ENCODE measurements around the gene CHRNB4.

CHRNB4 gene

DNA sequence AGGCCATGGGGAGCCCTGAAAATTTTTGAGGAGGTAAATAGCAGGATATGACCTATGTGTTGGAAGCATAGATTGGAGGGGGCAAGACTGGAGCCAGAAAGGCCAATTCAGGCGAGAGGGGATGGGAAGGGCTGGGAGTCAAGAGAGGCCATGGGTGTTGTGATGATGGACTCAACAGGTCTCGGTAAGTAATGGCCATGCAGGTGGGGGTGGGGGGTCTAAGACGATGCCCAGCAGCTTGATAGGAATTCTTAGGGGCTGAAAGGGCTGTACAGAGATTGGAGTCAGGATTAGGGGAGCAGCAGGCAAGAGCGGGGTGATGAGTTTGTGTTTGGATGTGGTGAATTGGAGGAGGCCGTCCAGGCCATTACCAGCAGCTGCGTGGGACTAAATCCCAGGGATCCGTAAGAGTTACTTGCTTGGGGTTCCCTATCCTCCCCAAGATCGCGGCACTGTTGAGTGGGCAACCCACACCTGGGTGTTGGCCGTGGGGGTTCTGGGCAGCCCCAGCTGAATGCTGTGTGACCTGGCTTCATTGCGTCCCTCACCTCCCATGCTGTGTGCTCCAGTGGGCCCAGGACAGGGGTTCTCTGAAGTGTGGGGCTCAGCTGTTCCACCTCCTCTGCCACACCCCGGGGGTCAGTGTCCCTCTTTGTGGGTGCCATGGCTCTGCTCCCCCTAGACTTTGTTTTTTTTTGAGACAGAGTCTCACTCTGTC lies 41.8 kb upstream of the CHRNB4 start:
- H3K4me3 ChIP-seq (ENCODE audit: low read depth, low read length): no peak overlapping the region
- DNase-seq (ENCODE audit: low read depth): no peak
- TF ChIP-seq, protein P1, sequence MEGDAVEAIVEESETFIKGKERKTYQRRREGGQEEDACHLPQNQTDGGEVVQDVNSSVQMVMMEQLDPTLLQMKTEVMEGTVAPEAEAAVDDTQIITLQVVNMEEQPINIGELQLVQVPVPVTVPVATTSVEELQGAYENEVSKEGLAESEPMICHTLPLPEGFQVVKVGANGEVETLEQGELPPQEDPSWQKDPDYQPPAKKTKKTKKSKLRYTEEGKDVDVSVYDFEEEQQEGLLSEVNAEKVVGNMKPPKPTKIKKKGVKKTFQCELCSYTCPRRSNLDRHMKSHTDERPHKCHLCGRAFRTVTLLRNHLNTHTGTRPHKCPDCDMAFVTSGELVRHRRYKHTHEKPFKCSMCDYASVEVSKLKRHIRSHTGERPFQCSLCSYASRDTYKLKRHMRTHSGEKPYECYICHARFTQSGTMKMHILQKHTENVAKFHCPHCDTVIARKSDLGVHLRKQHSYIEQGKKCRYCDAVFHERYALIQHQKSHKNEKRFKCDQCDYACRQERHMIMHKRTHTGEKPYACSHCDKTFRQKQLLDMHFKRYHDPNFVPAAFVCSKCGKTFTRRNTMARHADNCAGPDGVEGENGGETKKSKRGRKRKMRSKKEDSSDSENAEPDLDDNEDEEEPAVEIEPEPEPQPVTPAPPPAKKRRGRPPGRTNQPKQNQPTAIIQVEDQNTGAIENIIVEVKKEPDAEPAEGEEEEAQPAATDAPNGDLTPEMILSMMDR (IDR thresholded peaks at IDR 0.05; ENCODE audit: control insufficient read depth, extremely low read depth, insufficient read depth): no peak

DNA sequence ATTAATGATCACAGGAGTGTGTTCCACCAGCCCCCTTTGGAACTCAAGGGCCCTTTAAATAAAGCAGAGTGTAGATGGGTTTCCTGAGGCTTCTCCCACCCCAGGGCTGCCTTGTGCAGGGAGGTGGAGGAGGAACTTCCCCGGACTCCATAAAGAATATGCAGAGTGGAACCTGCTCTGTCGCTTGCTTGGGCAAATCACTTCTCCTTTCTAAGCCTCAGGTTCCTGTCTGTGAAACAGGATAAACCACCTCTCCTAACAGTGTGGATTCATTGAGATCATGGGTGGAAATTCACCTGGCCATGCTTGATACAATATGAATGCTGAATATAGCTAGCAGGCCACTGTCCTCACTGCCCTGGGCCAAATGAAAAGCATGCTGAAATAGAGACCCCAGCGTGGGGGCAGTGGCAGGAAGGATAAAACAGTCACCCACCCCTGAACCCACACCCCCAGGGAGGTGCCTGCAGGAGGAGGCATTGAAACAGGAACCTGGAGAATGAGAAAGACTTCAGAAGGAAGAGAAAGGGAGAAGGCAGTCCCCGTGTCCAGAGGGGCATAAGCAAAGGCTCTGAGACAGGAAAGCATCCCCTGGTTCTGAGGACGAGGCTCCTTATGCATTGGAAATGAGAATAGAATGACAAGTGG lies 41.1 kb upstream of the CHRNB4 start:
- TF ChIP-seq, protein P1 (IDR thresholded peaks at IDR 0.05; ENCODE audit: control insufficient read depth, extremely low read depth, insufficient read depth): no peak
- H3K4me3 ChIP-seq (ENCODE audit: low read depth, low read length): no peak overlapping the region
- DNase-seq (ENCODE audit: low read depth): no peak

DNA sequence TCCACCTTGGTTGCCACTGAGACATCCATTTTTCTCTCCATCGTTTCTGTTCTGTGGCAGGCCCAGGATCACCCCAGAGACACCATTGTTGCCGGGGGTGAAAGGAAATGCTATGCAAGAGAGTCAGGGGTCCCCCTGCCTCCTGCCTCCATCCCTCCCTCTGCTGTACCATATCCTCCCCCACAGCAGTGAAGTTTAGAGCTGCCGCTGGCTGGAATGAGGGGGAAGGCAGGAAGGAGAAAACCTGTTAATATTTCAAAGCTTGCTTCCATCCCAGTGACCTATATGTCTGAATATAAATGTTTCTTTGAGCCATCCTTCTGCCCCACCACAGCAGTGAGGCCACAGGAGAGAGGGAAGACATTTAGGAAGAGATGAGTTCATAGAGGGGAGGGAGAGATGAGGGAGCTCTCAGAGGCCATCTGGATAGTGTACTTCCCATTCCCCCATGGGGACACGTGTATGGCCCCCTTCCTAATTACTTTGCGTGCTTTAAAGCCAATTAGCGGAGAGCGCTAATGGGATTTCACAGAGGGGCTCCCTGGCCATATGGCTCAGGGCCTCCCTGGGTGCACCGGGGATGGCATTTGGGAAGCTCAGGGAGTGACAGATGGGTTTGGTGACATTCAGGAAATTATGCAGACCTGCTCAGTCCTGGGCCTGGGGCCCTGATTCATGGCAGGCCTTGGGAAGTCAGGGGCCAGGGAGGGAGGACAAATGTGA lies 40.4 kb upstream of the CHRNB4 start:
- DNase-seq (ENCODE audit: low read depth): no peak
- H3K4me3 ChIP-seq (ENCODE audit: low read depth, low read length): no peak overlapping the region
- TF ChIP-seq, protein P1 (IDR thresholded peaks at IDR 0.05; ENCODE audit: control insufficient read depth, extremely low read depth, insufficient read depth): no peak

DNA sequence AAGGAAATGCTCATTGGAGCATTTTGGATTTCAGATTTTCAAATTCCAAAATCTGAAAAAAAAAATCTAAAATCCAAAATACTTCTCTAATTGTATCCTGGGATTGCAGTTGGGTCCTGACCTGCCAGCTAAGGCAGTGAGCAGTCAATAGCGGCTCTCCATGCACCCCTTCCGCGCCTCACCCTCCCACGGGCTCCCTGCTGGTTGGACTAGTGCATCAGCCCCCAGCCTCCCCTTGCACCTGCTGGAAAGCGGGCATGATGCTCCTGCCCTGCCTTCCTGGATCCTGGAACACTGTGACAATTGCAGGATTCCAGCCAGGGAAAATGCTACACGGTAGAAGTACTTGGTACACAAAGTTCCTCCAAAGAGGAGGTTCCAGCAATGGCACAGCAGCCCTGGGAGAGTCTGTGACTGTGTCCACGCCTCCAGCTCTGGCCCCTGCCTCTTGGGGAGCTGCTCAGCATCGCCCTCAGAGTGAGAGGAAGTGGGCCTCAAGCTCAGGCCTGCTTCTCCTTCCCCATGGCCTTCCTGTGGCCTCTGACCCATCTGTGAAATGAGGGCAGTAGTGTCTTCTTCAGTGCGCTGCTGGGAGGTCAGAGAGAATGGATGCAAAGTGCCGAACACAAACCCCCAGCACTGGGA lies 39.5 kb upstream of the CHRNB4 start:
- no peak overlapping the region for H3K4me3 ChIP-seq (ENCODE audit: low read depth, low read length)
- no peak for DNase-seq (ENCODE audit: low read depth)
- TF ChIP-seq, protein P1 (IDR thresholded peaks at IDR 0.05; ENCODE audit: control insufficient read depth, extremely low read depth, insufficient read depth): no peak

DNA sequence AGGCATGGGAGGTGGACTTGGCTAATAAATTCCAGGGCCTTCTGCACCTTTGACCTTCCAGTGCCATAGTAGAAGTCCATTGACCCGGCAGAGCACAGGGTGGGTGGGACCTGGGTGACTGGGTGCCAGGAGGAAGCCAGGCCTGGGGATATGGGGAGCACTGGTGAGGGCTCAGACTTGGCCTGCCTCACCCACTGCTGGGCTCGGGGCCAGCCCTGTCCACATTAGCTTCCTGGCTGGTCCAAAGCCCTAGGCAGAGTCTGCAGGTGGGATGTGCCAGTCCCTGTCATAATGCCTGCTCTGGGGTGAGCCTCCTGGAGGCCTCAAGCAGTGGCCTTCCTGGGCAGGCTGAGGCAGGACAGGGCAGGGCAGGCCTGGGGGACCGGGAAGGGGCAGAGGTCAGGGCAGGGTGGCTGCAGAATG lies 38.1 kb upstream of the CHRNB4 start:
- TF ChIP-seq, protein P1 (IDR thresholded peaks at IDR 0.05; ENCODE audit: control insufficient read depth, extremely low read depth, insufficient read depth): no peak
- H3K4me3 ChIP-seq (ENCODE audit: low read depth, low read length): no peak overlapping the region
- DNase-seq (ENCODE audit: low read depth): no peak

DNA sequence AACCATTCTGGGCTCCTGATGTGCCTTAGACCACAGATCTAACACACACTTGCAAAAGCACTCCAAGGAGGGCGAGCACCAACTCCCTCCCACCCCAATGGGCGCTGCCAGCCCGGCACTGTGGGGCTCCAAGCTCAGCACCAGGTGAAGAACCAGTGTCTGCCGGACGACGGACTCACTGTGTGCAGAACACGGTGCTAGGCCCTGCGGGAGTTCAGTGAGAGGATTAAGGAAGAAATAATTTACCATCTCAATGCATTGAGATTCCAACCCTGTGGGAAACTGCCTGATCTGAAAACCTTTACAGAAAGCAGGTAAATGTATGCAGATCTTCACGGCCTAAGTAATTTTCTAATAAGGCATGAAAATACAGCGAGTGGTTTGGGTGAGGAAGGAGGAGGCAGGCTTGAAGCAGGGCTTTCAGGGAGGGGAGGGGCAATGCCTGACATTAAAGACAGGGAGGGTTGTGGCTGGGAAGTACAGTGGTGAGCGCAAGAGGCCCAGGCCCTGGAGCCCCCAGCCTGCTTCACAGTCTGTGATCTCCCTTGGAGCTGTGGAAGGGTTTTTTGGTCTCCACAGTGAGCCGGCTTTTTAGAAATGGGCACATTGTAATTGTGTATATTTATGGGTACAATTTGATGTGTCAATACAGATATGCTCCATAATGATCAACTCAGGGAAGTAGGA lies 35.6 kb upstream of the CHRNB4 start:
- H3K4me3 ChIP-seq (ENCODE audit: low read depth, low read length): no peak overlapping the region
- DNase-seq (ENCODE audit: low read depth): no peak
- TF ChIP-seq, protein P1 (IDR thresholded peaks at IDR 0.05; ENCODE audit: control insufficient read depth, extremely low read depth, insufficient read depth): no peak
